ENCODE results near the gene FRK.
"Not testable (repeated sequence)": the region's sequence is repeated elsewhere in the genome, so short reads cannot be mapped to it uniquely, and the experiment has no call there.

The FRK gene

DNA sequence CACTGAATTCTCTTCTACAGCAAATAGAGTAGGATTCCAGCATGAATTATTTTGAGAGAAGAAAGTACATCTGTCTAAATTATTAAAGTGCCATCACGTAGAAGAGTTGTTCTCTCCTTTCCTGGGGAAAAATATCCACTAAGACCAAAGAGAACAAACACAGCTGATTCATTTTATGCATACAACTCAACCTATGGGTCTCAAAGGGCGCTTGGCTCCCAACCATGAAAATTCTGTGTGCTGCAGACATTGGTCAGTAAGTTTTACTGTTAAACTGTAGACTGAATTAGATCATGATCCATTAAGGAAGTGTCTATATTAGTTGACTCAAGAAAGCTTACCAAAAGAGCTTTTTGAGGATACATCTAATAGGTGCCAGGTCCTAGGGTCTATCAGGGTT lies 83.5 kb downstream of the FRK start:
- Mint-ChIP-seq H3K27ac (no peak overlapping the region), H3K9me3 (no peaks in the 10 kb centered on the region), H3K4me3 (no peak overlapping the region), H3K27me3 (peaks cover 4% of the 10 kb centered on the region), H3K4me1 (ENCODE audit: low read depth) (no peaks in the 10 kb centered on the region), H3K36me3 (ENCODE audit: low read depth) (no peaks in the 10 kb centered on the region)

DNA sequence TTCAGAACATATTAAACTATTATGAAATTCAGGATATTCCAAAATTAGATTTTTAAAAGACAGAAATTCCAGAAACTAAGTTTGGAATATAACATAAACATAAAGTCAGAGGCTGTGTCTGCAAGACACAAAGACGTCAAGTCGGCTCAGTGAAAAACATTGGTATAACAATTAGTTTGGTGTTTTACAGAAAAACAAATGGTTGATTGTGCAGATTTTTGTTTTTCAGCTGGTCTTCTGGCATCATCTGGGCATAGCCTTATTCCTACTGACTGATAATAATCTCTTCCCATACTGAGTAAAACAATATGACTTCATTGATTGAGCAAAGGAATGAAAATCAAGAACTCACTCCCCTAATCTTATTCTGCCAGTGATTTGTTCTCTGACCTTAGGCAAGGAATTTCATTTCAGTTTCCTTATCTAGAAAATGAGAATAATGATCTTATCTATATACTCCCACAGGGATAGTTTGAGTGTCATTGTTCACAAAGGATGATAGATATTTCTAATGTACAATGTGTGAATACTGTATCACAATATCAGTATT lies 84.3 kb downstream of the FRK start:
- peaks cover 4% of the 10 kb centered on the region for H3K27me3 Mint-ChIP-seq
- no peak overlapping the region for H3K4me3 Mint-ChIP-seq
- H3K4me1 Mint-ChIP-seq (ENCODE audit: low read depth) = no peaks in the 10 kb centered on the region
- no peaks in the 10 kb centered on the region for H3K36me3 Mint-ChIP-seq (ENCODE audit: low read depth)
- H3K27ac Mint-ChIP-seq = no peak overlapping the region
- H3K9me3 Mint-ChIP-seq = no peaks in the 10 kb centered on the region

- H3K36me3 Mint-ChIP-seq (ENCODE audit: low read depth) = no peaks in the 10 kb centered on the region
Measured at GRCh38 chr6:115972679-115973078, 88.0 kb downstream of the FRK start.

GRCh38 chr6:115971785-115972184 lies 88.9 kb downstream of the FRK start:
- peaks cover 4% of the 10 kb centered on the region for H3K27me3 Mint-ChIP-seq
- no peaks in the 10 kb centered on the region for H3K9me3 Mint-ChIP-seq
- H3K27ac Mint-ChIP-seq = no peak overlapping the region
- no peaks in the 10 kb centered on the region for H3K4me1 Mint-ChIP-seq (ENCODE audit: low read depth)
- H3K4me3 Mint-ChIP-seq = no peak overlapping the region
- H3K36me3 Mint-ChIP-seq (ENCODE audit: low read depth) = no peaks in the 10 kb centered on the region

More at GRCh38 chr6:115972679-115973078, 88.0 kb downstream of the FRK start:
- no peak overlapping the region for H3K4me3 Mint-ChIP-seq
- H3K27ac Mint-ChIP-seq = no peak overlapping the region
- no peaks in the 10 kb centered on the region for H3K9me3 Mint-ChIP-seq
- no peaks in the 10 kb centered on the region for H3K4me1 Mint-ChIP-seq (ENCODE audit: low read depth)
- peaks cover 4% of the 10 kb centered on the region for H3K27me3 Mint-ChIP-seq

- no peak overlapping the region for H3K4me3 Mint-ChIP-seq
- H3K36me3 Mint-ChIP-seq (ENCODE audit: low read depth) = no peaks in the 10 kb centered on the region
- H3K9me3 Mint-ChIP-seq = no peaks in the 10 kb centered on the region
- H3K27me3 Mint-ChIP-seq = peaks cover 4% of the 10 kb centered on the region
- no peak overlapping the region for H3K27ac Mint-ChIP-seq
- no peaks in the 10 kb centered on the region for H3K4me1 Mint-ChIP-seq (ENCODE audit: low read depth)
Measured at GRCh38 chr6:115969930-115970273, 90.8 kb downstream of the FRK start.

- no peak overlapping the region for H3K27ac Mint-ChIP-seq
- H3K4me1 Mint-ChIP-seq (ENCODE audit: low read depth) = no peaks in the 10 kb centered on the region
- peaks cover 4% of the 10 kb centered on the region for H3K27me3 Mint-ChIP-seq
- H3K4me3 Mint-ChIP-seq = no peak overlapping the region
- no peaks in the 10 kb centered on the region for H3K9me3 Mint-ChIP-seq
- no peaks in the 10 kb centered on the region for H3K36me3 Mint-ChIP-seq (ENCODE audit: low read depth)
Measured at GRCh38 chr6:115969207-115969929, 91.3 kb downstream of the FRK start.

- H3K27me3 Mint-ChIP-seq; H3K9me3 Mint-ChIP-seq; H3K4me1 Mint-ChIP-seq (ENCODE audit: low read depth); H3K4me3 Mint-ChIP-seq; H3K36me3 Mint-ChIP-seq (ENCODE audit: low read depth); H3K27ac Mint-ChIP-seq: not testable (repeated sequence)
Measured at GRCh38 chr6:115960286-115960685, 100.4 kb downstream of the FRK start.

- no peaks in the 10 kb centered on the region for H3K27me3 Mint-ChIP-seq
- no peaks in the 10 kb centered on the region for H3K36me3 Mint-ChIP-seq (ENCODE audit: low read depth)
- H3K4me3 Mint-ChIP-seq = no peak overlapping the region
- no peak overlapping the region for H3K27ac Mint-ChIP-seq
- no peaks in the 10 kb centered on the region for H3K4me1 Mint-ChIP-seq (ENCODE audit: low read depth)
- no peaks in the 10 kb centered on the region for H3K9me3 Mint-ChIP-seq
Measured at GRCh38 chr6:115958958-115959357, 101.7 kb downstream of the FRK start.

- no peak overlapping the region for H3K27ac Mint-ChIP-seq
- no peaks in the 10 kb centered on the region for H3K36me3 Mint-ChIP-seq (ENCODE audit: low read depth)
- no peaks in the 10 kb centered on the region for H3K9me3 Mint-ChIP-seq
- no peak overlapping the region for H3K4me3 Mint-ChIP-seq
- no peaks in the 10 kb centered on the region for H3K4me1 Mint-ChIP-seq (ENCODE audit: low read depth)
- no peaks in the 10 kb centered on the region for H3K27me3 Mint-ChIP-seq
Measured at GRCh38 chr6:115954740-115955139, 106.0 kb downstream of the FRK start.

DNA sequence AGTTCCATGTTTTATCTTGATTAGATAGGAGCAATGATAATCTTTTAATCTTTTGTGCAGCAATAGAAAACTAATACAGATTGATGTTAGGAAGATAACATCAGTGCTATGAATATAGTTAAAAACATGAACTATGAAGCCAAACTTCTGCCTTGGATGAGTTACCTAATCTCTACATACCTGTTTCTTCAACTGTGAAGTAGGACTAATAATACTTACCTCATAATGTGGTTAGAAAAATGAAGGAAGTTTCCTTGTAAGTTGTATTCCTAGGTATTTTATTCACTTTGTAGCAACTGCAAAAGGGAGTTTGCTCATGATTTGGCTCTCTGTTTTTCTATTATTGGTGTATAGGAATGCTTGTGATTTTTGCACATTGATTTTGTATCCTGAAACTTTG lies 111.9 kb downstream of the FRK start:
- H3K27ac Mint-ChIP-seq = no peak overlapping the region
- no peaks in the 10 kb centered on the region for H3K36me3 Mint-ChIP-seq (ENCODE audit: low read depth)
- H3K4me3 Mint-ChIP-seq = no peak overlapping the region
- H3K4me1 Mint-ChIP-seq (ENCODE audit: low read depth) = no peaks in the 10 kb centered on the region
- H3K9me3 Mint-ChIP-seq = peaks cover 5% of the 10 kb centered on the region
- H3K27me3 Mint-ChIP-seq = no peaks in the 10 kb centered on the region

GRCh38 chr6:115947966-115948541 lies 112.6 kb downstream of the FRK start:
- Mint-ChIP-seq H3K9me3 (peaks cover 5% of the 10 kb centered on the region), H3K4me3 (no peak overlapping the region), H3K27me3 (no peaks in the 10 kb centered on the region), H3K4me1 (ENCODE audit: low read depth) (no peaks in the 10 kb centered on the region), H3K36me3 (ENCODE audit: low read depth) (no peaks in the 10 kb centered on the region), H3K27ac (no peak overlapping the region)

DNA sequence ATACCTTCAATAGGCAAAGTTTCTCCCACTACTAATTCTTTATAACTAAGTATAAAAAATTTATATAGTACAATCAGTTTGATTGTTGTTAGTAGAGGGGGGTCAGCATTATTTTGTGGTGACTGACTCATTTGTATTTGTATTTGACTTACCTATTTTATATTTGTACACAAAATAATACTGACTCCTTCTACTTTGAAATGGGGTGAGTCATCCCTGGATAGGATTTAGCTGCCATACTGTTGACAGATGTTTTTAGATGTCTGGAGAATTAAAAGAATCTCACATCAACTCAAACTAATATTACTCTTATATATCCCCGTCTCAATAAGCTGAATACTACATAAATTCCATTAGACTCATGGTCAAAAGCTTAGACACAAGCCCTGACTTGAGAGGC lies 114.9 kb downstream of the FRK start:
- Mint-ChIP-seq H3K4me1 (ENCODE audit: low read depth) (no peaks in the 10 kb centered on the region), H3K4me3 (no peak overlapping the region), H3K9me3 (peaks cover 5% of the 10 kb centered on the region), H3K27ac (no peak overlapping the region), H3K27me3 (no peaks in the 10 kb centered on the region), H3K36me3 (ENCODE audit: low read depth) (no peaks in the 10 kb centered on the region)

- H3K9me3 Mint-ChIP-seq = peaks cover 5% of the 10 kb centered on the region
- H3K4me1 Mint-ChIP-seq (ENCODE audit: low read depth) = no peaks in the 10 kb centered on the region
- no peaks in the 10 kb centered on the region for H3K36me3 Mint-ChIP-seq (ENCODE audit: low read depth)
- no peak overlapping the region for H3K4me3 Mint-ChIP-seq
- no peaks in the 10 kb centered on the region for H3K27me3 Mint-ChIP-seq
- no peak overlapping the region for H3K27ac Mint-ChIP-seq
Measured at GRCh38 chr6:115945306-115945705, 115.4 kb downstream of the FRK start.

DNA sequence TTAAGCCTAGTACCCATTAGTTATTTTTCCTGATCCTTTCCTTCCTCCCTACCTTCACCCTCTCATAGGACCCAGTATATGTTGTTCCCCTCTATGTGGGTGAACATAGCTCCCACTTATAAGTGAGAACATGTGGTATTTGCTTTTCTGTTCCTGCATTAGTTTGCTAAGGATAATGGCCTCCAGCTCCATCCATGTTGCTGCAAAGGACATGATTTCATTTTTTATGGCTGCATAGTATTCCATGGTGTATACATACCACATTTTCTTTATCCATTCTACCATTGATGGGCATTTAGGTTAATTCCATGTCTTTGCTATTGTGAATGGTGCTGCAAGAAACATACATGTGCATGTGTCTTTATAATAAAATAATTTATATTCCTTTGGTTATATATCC lies 115.9 kb downstream of the FRK start:
- not testable (repeated sequence) for H3K27ac Mint-ChIP-seq; H3K4me3 Mint-ChIP-seq; H3K27me3 Mint-ChIP-seq; H3K36me3 Mint-ChIP-seq (ENCODE audit: low read depth); H3K4me1 Mint-ChIP-seq (ENCODE audit: low read depth); H3K9me3 Mint-ChIP-seq

DNA sequence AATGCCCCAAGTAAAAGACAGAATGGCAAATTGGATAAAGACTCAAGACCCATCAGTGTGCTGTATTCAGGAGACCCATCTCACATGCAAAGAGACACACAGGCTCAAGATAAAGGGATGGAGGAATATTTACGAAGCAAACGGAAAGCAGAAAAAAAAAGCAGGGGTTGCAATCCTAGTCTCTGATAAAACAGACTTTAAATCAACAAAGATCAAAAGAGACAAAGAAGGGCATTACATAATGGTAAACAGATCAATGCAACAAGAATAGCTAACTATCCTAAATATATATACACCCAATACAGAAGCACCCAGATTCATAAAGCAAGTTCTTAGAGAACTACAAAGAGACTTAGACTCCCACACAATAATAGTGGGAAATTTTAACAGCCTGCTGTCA lies 123.2 kb downstream of the FRK start:
- not testable (repeated sequence) for H3K27ac Mint-ChIP-seq; H3K9me3 Mint-ChIP-seq; H3K4me1 Mint-ChIP-seq (ENCODE audit: low read depth); H3K4me3 Mint-ChIP-seq; H3K36me3 Mint-ChIP-seq (ENCODE audit: low read depth); H3K27me3 Mint-ChIP-seq

DNA sequence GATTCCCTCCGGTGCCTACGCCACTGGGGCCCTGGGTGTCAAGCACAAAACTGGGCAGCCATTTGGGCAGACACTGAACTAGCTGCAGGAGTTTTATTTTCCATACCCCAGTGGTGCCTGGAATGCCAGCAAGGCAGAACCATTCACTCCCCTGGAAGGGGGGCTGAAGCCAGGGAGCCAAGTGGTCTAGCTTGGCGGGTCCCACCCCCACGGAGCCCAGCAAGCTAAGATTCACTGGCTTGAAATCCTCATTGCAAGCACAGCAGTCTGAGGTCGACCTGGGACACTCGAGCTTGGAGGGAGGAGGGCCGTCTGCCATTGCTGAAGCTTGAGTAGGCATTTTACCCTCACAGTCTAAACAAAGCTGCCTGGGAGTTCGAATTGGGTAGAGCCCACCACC lies 125.3 kb downstream of the FRK start:
- Mint-ChIP-seq H3K9me3 (no peaks in the 10 kb centered on the region), H3K4me1 (ENCODE audit: low read depth) (no peaks in the 10 kb centered on the region), H3K4me3 (no peak overlapping the region), H3K36me3 (ENCODE audit: low read depth) (no peaks in the 10 kb centered on the region), H3K27ac (no peak overlapping the region), H3K27me3 (peaks cover 3% of the 10 kb centered on the region)

All from stimulated activated naive CD8-positive, alpha-beta T cell treated with anti-CD3 and anti-CD28 coated beads, Interleukin-15, Interleukin-2, amounts not matched to agents 100 ng/mL and 50 ng/mL, for 24 hours (primary cell).